ENCODE results near the gene CTNNAL1.

- no peak for TF ChIP-seq CTCF (IDR thresholded peaks at IDR 0.05)
- no peak for TF ChIP-seq POLR2A (IDR thresholded peaks at IDR 0.05)
Observed at GRCh38 chr9:108897324-108898096, 115.8 kb downstream of the CTNNAL1 start.

Measured in testis (tissue), 2 donors.